Stimulated activated CD8-positive, alpha-beta memory T cell treated with anti-CD3 and anti-CD28 coated beads, Interleukin-4, amount 100 ng/mL, for 48 hours (primary cell): ENCODE results near the gene SYT11.
"Not testable (repeated sequence)": the region's sequence is repeated elsewhere in the genome, so short reads cannot be mapped to it uniquely, and the experiment has no call there.

Source experiments
- DNase-seq: peaks from one replicate; pipeline ENCODE4 v3.0.0-alpha.2; 2020

Gene SYT11

DNA sequence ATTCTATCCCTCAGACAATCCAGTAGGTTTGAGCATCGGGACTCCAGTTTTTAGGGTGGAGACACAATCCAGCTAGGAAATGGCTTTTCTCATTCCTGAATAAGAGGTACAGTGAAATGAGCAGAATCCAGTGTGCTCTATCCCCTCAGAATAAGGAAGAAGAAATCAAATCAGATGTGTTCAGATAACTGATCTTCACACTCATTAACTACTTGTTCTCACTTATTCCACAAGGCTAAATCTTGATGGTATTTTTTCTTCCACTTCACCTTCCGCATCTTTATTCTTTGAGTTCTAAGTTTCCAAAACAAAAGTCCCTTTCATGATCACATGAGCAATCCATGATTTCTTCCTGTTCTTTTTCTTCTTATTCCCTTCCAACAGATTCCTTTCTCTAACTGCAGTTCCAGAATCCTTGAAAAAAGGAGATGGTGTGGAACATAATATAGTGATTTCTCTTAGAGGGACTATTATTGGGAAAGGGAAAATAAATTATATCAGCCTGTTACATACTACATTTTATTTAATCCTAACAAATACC lies 1.7 kb downstream of the SYT11 start:
- DNase-seq, result no peak

DNA sequence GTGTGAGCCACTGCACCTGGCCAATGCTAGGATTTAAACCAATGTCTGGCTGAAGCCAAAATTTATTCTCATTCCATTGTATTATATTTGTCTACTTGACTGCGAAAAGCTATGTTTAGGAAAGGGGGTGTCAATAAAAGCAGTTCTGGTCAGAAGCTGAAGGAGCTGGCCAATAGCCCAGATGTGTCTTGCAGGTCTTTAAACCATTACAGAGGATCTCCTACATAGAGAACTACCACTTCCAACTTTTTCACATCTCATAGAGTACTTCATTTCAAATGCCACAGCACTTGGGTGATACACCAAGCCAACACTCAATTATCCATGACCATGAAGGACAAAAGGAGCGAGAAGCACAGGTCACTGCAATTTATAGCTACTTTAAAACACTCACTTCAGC lies 2.5 kb downstream of the SYT11 start:
- DNase-seq, result no peak

DNA sequence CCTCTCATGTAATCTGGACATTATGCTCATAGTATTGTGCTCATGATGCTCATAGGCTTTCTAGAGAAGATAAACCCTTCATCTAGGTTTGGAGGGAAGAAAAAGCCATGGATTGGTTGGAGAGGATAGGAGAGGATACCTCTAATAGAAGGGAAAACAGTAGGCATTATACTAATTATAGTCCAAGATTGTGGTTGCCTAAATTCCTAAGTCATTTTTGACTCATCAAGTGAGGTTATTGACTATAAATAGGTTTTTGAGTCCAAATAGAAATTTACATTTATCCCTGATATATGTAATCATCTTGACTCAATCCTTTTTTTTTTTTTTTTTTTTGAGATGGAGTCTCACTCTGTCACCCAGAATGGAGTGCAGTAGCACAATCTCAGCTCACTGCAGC lies 5.0 kb downstream of the SYT11 start:
- no peak for DNase-seq

DNA sequence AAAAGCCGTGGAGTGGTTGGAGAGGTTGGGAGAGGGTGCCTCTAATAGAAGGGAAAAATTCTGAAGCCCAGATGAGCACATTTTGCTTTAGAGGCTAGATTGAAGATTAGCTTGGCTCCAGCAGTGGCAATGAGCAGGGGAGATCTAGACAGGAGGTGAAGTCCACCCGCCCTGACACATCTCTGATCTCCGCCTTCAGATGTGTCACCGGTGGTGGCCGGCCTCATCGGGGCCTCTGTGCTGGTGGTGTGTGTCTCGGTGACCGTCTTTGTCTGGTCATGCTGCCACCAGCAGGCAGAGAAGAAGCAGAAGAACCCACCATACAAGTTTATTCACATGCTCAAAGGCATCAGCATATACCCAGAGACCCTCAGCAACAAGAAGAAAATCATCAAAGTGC lies 8.4 kb downstream of the SYT11 start:
- DNase-seq, result no peak

DNA sequence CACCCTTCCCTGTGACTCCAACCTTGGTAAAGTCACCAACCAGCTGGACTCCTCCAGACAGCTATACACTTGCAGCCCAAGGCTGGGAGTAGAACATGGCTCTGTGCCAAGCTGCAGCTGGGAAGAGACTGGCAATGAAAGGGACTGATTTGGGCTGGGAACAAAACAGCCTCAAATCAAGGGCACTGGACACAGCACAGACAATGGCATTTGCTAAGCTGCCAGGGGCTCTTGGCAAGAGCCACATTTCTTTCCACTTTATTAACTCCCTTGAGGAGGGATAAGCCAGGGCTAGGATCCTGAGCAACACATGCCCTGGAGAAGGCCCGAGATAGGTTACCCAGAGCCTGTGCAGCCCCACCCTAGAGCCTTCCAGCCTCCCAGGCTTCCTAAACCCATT lies 12.0 kb downstream of the SYT11 start:
- no peak for DNase-seq

DNA sequence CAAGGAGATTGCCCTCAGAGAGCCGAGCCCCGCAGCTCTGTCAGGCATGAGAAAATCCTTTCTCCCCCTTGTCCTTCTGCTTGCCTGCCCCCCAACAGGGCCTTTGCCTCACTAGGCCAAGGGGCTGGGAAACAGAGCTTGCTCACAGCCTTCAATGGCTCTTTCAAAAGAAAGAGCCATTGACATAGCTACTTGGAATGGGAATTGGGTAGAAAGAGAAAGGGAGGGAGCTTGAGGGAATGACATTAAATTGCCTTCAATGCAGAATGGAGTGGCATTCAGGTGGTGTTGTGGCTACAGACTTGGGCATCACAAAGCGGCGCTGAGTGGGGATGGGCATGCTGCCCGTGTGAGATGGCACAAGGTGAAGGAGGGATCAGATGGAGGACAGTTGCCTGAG lies 13.2 kb downstream of the SYT11 start:
- DNase-seq, result no peak

DNA sequence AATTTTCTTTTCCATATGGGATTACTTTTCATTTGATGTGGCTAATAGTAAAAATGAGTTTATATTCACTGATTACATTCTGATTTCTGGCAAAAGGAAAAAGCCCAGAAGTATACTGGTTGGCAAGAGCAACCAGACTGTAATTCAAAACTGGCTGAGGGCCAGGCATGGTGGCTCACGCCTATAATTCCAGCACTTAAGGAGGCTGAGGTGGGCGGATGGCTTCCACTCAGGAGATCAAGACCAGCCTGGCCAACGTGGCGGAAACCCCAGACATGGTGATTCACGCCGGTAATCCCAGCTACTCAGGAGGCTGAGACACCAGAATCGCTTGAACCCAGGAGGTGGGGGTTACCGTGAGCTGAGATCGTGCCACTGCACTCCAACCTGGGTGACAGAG lies 14.5 kb downstream of the SYT11 start:
- DNase-seq, result no peak

DNA sequence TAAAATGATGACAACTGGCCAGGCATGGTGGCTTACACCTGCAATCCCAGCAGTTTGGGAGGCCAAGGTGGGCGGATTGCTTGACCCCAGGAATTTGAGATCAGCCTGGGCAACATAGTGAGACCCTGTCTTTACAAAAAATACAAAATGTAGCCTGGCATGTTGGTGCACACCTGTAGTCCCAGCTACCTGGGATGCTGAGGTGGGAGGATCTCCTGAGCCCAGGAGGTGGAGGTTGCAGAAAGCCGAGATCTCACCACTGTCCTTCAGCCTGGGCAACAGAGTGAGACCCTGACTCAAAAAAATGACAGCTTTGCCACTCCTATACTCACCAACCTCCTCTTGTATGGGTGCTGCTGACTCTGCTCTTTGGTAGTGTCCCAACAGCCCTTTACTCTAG lies 18.6 kb downstream of the SYT11 start:
- no peak for DNase-seq

DNA sequence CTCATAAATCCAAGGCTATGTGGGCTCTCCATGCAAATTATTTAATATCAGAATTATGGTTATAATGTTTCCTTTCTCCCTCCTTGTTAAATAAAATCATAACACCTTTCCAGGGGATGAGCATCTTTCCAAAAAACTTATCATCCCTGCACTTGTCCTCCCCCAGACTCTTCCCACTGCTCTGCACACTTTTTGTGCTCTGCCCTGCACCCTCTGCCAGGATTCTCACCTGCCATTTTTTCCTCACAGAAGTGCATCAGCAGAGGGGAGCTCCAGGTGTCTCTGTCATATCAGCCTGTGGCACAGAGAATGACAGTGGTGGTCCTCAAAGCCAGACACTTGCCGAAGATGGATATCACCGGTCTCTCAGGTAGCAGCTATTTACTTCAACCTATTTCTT lies 20.9 kb downstream of the SYT11 start:
- DNase-seq, result no peak

DNA sequence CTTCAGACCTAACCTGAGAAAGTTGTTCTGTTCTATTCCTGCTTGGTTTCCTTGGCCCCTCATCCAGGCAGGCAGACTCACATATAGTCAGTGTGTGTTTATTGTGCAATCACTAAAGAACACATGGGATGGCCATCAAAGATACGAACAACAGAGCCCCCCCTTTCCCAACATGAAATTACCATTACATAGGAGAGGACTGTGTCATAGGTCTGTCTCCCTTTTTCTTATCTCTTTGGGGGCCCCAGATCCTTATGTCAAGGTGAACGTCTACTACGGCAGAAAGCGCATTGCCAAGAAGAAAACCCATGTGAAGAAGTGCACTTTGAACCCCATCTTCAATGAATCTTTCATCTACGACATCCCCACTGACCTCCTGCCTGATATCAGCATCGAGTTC lies 21.6 kb downstream of the SYT11 start:
- DNase-seq, result no peak

DNA sequence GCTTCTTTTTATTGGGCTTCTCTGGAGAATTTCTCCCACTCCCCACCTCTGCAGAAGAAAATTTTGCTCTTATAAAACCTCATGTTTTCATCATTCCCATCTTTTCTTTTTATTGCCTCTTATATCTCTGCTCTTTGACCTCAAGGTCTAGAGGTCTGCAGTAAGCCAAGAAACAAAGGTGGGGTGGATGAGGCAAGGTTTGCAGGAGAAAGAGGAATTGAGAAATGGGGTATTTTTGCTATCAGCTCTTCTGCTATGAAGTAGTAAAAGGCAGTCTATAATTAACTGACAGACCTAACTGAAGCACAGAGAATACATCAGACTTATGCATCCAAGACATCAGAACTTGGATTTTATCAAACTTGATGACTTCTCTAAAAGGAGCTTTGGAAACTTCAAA lies 22.9 kb downstream of the SYT11 start:
- no peak for DNase-seq

DNA sequence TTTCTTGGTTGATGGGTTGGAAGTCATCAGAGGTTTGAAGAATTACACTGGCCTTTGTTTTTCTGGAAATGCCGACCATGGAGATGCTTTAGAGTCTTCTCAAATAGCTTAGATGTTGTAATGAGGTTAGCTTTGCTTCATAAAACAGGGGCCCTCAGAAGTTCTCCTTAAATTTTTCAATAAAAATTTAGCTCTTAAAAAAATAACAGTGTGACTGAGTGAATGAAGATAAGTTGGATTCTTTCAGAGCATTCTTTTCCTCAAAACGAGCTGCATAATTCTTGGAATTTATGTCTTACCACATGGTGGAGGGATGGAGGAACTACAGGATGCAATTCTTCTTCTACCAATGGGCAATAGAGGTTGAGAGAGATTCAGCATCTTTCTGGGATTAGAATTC lies 23.4 kb downstream of the SYT11 start:
- no peak for DNase-seq

DNA sequence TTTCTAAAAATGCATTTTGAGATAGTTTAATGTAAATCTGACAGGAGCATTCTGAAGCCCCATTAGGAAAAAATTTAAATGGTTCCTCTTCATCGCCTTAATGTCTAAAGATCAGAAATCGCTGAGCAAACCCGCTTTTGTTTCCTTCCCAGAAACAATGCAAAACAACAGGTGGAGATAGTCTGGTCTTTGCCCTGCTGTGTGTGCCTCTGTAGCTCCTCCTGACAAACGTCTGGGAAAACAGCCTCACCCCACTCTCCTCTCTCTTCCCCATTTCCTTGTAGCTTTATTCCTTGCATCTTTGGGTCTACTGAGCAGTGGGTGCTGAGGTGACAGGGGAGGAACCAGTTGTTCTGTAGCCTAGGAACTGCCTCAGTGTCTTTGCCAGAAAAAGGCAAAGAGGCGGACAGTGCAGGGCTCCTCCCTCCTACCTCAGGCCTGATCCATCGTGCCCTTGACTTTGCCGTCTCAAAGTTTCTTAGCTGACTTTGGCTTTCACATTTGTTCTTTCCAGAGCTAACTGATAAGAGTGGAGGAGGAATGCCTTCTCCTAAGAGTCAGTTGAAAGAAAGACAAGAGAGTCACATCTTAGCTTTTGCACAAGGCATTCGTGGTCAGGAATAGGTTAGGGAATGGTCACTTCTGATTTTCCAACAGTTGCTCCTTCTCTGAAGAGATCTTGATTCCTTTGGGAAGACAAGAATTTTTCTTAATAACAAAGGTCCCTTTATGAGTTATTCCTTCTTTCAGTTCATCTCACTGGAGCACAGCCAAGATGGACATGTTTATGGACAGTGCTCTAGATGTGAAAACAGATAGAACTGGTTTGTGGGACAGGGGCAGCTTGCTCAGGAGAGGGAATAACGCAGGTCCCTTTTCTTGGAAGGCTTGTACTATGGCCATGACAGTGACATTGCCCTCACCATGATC lies 24.9 kb downstream of the SYT11 start:
- no peak for DNase-seq

DNA sequence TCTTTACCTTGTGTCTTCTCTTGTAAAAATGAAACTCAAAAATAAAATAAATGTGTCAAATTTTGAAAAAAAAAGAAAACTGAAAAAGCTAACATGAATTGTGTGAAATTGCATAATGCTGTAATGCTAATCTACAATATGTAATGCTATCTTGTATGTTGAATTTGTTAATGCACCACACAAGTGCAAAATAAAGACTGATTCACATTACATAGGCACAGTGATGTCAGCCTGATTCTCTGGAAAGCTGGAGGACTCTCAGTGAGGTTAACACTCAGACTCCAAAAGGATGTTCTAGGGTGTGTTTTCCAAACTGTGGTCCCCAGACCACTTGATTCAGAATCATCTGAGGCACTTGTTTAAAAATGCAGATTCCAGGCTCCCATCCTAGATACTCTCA lies 25.6 kb downstream of the SYT11 start:
- no peak for DNase-seq

DNA sequence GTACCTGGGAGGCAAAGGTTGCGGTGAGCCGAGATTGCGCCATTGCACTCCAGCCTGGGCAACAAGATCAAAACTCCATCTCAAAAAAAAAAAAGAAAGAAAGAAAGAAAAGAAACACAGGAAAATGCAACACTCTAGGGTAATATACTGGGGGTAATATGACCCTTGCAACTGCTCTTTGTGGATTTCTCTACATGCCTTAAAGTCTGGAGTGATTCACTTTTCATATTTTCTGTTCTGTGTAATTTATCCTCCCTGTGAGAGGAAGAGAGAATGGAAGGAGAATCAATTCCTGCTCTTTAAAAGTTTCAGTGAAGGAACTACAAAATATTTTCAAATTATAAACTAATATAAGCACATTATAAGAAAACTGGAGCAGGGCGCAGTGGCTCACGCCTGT lies 29.1 kb downstream of the SYT11 start:
- DNase-seq, result no peak

DNA sequence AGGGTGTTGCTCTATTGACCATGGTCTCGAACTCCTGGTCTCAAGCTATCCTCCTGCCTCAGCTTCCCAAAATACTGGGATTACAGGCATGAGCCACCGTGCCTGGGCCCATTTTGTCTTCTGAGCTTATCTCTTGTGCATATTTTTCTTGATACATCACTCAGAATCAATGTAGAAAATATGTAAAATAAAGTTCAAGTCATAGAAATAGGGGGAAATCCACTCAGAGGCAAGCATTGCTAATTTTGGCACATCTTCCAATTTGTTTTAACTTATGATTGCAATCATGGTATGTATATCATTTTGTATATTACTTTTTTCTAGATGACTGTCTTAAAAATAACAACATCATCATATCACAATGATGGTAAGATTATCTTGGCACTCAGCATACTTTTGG lies 30.2 kb downstream of the SYT11 start:
- DNase-seq, result no peak

DNA sequence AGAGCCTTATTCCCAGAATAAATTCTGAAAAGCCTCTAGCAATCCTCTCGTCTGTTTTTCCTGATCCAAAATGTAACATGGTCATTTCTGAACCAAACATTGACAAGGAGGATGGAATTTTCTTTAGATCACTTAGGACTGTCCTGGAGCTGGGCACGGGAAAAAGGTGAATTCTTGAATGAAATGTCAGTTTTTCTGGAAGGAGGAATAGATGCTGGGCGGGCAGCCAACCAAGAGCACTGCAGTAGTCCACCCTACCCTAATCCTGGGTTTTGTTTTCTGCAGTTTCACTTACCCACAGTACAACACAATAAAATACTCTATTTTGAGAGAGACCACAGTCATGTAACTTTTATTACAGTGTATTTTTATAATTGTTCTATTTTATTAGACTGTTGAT lies 30.9 kb downstream of the SYT11 start:
- DNase-seq, result no peak

DNA sequence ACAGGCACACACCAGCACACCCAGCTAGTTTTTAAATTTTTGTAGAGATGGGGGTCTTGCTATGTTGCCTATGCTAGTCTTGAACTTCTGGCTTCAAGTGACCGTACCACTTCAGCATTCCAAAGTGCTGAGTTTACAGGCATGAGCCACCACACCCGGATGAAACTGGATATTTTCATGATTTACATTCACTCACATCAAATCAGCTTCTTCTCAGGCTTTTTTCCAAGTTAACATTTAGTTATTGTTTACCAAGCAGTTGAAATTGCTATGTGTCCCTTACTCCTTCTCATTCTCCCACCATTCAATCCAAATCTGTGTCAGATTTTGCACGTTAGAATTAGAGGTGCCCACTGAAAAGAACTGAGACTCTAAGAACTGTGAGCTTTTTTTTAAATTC lies 33.4 kb downstream of the SYT11 start:
- no peak for DNase-seq

DNA sequence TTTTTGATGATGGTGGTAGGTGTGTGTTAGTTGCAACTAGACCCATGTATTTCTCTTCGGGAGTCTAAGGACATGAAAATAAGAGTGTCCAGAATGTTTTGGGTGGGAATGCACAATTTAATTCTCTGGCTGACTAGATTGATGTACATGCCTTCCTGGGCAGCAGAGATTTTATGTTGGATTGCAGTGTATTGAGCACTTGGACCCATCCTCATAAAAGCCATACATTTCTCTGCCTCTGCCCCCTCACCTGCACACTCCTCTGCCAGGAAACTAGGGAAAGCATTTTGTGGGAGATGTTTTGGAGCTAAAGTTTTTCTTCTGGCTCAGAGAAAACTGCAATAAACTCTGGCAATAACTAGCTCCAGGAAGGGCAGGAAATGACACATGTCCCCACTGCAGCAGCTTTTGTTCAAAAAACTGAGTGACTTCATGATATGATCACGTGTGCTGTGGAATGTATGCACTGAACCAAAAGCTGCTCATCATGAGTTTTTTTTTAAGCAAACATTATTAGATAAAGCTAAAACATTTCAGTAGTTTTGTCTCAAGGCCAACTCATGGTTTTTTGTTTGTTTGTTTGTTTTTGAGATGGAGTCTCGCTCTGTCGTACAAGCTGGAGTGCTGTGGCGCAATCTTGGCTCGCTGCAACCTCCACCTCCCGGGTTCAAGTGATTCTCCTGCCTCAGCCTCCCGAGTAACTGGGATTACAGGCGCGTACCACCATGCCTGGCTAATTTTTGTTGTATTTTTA lies 34.2 kb downstream of the SYT11 start:
- no peak for DNase-seq

DNA sequence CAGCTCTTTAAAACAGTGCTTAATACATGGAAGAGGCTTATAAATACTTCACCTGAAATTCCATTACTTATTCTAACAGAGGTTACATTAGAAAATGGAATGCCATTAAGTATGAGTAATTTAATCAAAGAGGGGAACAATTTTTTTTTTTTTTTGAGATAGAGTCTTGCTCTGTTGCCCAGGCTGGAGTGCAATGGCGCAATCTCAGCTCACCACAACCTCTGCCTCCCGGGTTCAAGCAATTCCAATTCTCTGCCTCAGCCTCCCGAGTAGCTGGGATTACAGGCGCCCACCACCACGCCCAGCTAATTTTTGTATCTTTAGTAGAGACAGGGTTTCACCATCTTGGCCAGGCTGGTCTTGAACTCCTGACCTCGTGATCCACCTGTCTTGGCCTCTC lies 36.2 kb downstream of the SYT11 start:
- not testable (repeated sequence) for DNase-seq

DNA sequence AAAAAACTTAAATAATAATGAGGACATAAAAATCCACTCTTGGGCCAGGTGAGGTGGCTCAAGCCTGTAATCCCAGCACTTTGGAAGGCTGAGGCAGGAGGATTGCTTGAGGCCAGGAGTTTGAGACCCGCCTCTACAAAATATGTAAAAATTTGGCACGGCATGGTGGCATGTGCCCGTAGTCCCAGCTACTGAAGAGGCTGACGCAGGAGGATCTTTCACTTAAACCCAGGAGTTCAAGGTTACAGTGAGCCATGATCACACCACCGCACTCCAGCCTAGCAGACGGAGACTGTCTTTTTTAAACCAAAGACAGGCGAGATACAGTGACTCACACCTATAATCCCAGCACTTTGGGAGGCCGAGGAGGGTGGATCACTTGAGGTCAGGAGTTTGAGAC lies 37.1 kb downstream of the SYT11 start:
- not testable (repeated sequence) for DNase-seq

DNA sequence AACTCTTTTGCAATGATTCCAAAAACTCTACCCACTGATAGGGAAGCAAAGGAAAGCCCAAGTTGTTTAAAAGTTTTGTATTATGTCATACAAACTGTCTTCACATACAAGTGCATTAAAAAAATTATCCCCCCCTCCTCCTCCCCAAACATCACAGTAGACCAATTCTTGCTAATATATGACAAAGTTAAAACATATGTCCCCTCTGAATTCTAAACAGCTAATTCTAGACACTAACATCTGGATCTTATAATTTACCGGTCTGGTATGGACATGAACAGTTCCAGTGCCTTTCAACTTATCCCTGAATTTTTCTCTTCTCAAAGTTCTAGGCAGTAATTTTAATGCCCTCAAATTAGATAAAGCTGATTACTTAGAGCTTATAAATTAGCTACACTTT lies 38.4 kb downstream of the SYT11 start:
- DNase-seq, result no peak

DNA sequence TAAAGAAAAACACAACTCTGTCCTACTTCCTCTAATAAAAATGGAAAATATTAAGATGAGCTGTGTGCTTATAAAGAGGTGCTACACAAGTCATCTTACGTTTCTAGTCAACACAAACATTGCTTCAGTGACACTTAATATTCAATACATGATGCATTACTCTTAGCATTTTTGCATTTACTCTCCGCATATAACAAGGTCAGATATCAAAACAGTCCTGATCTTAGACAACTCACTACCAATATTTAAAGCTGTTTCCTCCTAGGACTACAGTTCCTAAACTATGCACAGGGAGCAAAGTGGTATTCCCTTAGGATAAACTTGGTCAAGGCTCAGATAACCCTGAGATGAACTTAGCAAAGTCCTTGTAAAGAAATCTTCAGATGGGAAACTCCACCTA lies 39.5 kb downstream of the SYT11 start:
- DNase-seq, result no peak

DNA sequence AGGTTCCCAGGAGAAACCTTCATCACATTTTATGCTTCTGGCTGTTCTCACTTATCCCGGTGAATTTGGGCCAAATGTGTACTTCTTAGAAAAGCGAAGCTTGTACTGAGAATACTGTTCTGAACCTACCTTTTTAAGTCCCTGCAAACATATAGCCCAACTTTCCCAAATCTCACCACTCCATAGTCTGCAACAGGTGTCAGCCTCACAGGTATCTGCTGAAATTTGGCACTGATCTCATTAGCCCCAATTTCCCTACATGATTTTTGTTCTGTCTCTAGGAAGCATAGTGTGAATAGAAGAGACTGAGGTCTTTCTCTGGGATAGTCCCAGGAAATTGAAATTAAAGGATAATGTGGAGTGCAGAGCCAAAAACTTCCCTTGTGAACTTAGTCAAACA lies 40.3 kb downstream of the SYT11 start:
- DNase-seq, result no peak
